IMR-90 (cell line): ENCODE data around the gene SLFNL1. TPM values are rescaled to one million over a fixed set of nuclear protein-coding genes. Genes with fewer than 3 reads are reported as not detected.
A peak's percentile ranks its signal among the peaks of the same experiment; 100 is the strongest.

Experiments
- ATAC-seq: fragments of 200-7000 bp; cut with Tn5 transposase; 2 replicates; pipeline ENCODE4 v1.9.1; 2020; ENCODE audit warnings: low read depth, mild to moderate bottlenecking, moderate library complexity
- BruUV-seq: library from RNA; stranded (reverse); fragments of 400-500 nt; replicated peaks from 2 replicates; lab custom pipeline; 2021; lab: Mats Ljungman, UMichigan
- CTCF ChIA-PET: fragments of 300-600 bp; formaldehyde crosslinking; extraction: SDS; loops from one replicate; lab custom pipeline; 2021; ENCODE audit warnings: antibody characterized with exemption; lab: Yijun Ruan, JAX
- POLR2A ChIA-PET: fragments of 300-600 bp; sonication (Branson Sonifier 250); formaldehyde crosslinking; loops from one replicate; lab custom pipeline; 2022; ENCODE audit warnings: antibody characterized with exemption; ENCODE audit not compliant: unreplicated experiment; lab: Charles Lee
- DNase-seq: peaks from one replicate; pipeline ENCODE4 v3.0.0; 2013
- H2AFZ ChIP-seq: replicated peaks from 2 replicates; pipeline ENCODE3; 2013; ENCODE audit warnings: low read length, mild to moderate bottlenecking; ENCODE audit not compliant: poor library complexity
- H2AK5ac ChIP-seq: 2 replicates; pipeline ENCODE4 v1.6.1; 2013; ENCODE audit warnings: low read depth, low read length, inconsistent platforms
- H2AK9ac ChIP-seq: replicated peaks from 2 replicates; pipeline ENCODE3; 2013; ENCODE audit warnings: mild to moderate bottlenecking, low read depth, low read length, moderate library complexity; ENCODE audit not compliant: poor library complexity
- H2BK120ac ChIP-seq: 2 replicates; pipeline ENCODE4 v1.6.1; 2013; ENCODE audit warnings: low read depth, low read length, inconsistent platforms
- H2BK15ac ChIP-seq: 3 replicates; pipeline ENCODE4 v1.6.1; 2013; ENCODE audit warnings: low read depth, low read length, inconsistent platforms
- H2BK20ac ChIP-seq: 2 replicates; pipeline ENCODE4 v1.6.1; 2013; ENCODE audit warnings: low read depth, mild to moderate bottlenecking, inconsistent platforms, low read length, moderate library complexity
- H2BK5ac ChIP-seq: 2 replicates; pipeline ENCODE4 v1.6.1; 2013; ENCODE audit warnings: mild to moderate bottlenecking, low read depth, low read length, inconsistent platforms; ENCODE audit not compliant: poor library complexity, severe bottlenecking
- H3K14ac ChIP-seq: replicated peaks from 2 replicates; pipeline ENCODE4 v1.6.1; 2013; ENCODE audit warnings: low read depth, low read length, inconsistent platforms
- H3K18ac ChIP-seq: 2 replicates; pipeline ENCODE4 v1.6.1; 2013; ENCODE audit warnings: low read depth, low read length, control low read depth
- H3K23ac ChIP-seq: 2 replicates; pipeline ENCODE4 v1.6.1; 2013; ENCODE audit warnings: low read depth, low read length, inconsistent platforms
- H3K27ac ChIP-seq: 2 replicates; pipeline ENCODE4 v1.5.1; 2013; ENCODE audit warnings: mild to moderate bottlenecking, control low read depth, low read length; ENCODE audit not compliant: insufficient read depth
- H3K27me3 ChIP-seq: 2 replicates; pipeline ENCODE4 v1.6.1; 2013; ENCODE audit warnings: low read length; ENCODE audit not compliant: control insufficient read depth, insufficient read depth
- H3K36me3 ChIP-seq: 2 replicates; pipeline ENCODE4 v1.6.1; 2013; ENCODE audit warnings: low read length, mixed read lengths; ENCODE audit not compliant: control insufficient read depth, insufficient read depth
- H3K4ac ChIP-seq: 2 replicates; pipeline ENCODE4 v1.6.1; 2013; ENCODE audit warnings: low read depth, low read length, inconsistent platforms
- H3K4me1 ChIP-seq: 2 replicates; pipeline ENCODE4 v1.6.1; 2013; ENCODE audit warnings: low read length, mixed read lengths; ENCODE audit not compliant: control insufficient read depth, insufficient read depth
- H3K4me2 ChIP-seq: 2 replicates; pipeline ENCODE4 v1.6.1; 2013; ENCODE audit warnings: low read depth, mild to moderate bottlenecking, control low read depth, low read length, moderate library complexity
- H3K4me3 ChIP-seq: 2 replicates; pipeline ENCODE4 v1.5.1; 2013; ENCODE audit warnings: low read depth, mild to moderate bottlenecking, control low read depth, low read length, moderate library complexity; ENCODE audit not compliant: insufficient read depth
- H3K56ac ChIP-seq: 2 replicates; pipeline ENCODE4 v1.6.1; 2013; ENCODE audit warnings: low read length, inconsistent platforms; ENCODE audit not compliant: insufficient read depth; ENCODE audit errors: extremely low read depth
- H3K79me1 ChIP-seq, 2 experiments: 2 replicates each; pipeline ENCODE4 v1.6.1; 2013; ENCODE audit warnings: low read length in 2 of 2, inconsistent platforms in 1 of 2, low read depth in 1 of 2
- H3K9ac ChIP-seq: 2 replicates; pipeline ENCODE4 v1.6.1; 2013; ENCODE audit warnings: low read depth, low read length, control low read depth
- H3K9me1 ChIP-seq: 2 replicates; pipeline ENCODE4 v1.6.1; 2013; ENCODE audit warnings: low read length, inconsistent platforms; ENCODE audit not compliant: insufficient read depth
- H3K9me3 ChIP-seq: 2 replicates; pipeline ENCODE4 v1.6.1; 2013; ENCODE audit warnings: low read length; ENCODE audit not compliant: control insufficient read depth, insufficient read depth
- H4K20me1 ChIP-seq: 2 replicates; pipeline ENCODE4 v1.6.1; 2013; ENCODE audit warnings: low read length, inconsistent platforms; ENCODE audit not compliant: insufficient read depth
- H4K5ac ChIP-seq: 2 replicates; pipeline ENCODE4 v1.6.1; 2013; ENCODE audit warnings: mild to moderate bottlenecking, low read depth, low read length, control low read depth
- H4K8ac ChIP-seq, 2 experiments: 2 replicates each; pipeline ENCODE4 v1.6.1; 2013; ENCODE audit warnings: low read depth in 2 of 2, low read length in 2 of 2, control low read depth in 1 of 2, inconsistent platforms in 1 of 2
- H4K91ac ChIP-seq: 2 replicates; pipeline ENCODE4 v1.6.1; 2013; ENCODE audit warnings: low read depth, low read length, inconsistent platforms; ENCODE audit not compliant: insufficient read depth
- CEBPB ChIP-seq: IDR thresholded peaks from 2 replicates; pipeline ENCODE4 v1.6.1; 2012; ENCODE audit warnings: low read depth, low read length, improper control_type of control experiment
- ELK1 ChIP-seq: fragments of 150-350 bp; IDR thresholded peaks from 2 replicates; pipeline ENCODE4 v1.6.1; 2016; ENCODE audit warnings: low read depth, mild to moderate bottlenecking, low read length, moderate library complexity, borderline replicate concordance
- RCOR1 ChIP-seq: IDR thresholded peaks from 2 replicates; pipeline ENCODE4 v1.6.1; 2012; ENCODE audit warnings: mild to moderate bottlenecking, low read length, improper control_type of control experiment; ENCODE audit not compliant: insufficient replicate concordance
- SMC3 ChIP-seq: fragments of 150-350 bp; IDR thresholded peaks from 2 replicates; pipeline ENCODE4 v1.6.1; 2016; ENCODE audit warnings: low read depth, mild to moderate bottlenecking, antibody characterized with exemption, low read length, moderate library complexity
- USF2 ChIP-seq: fragments of 150-350 bp; IDR thresholded peaks from 2 replicates; pipeline ENCODE4 v1.6.1; 2017; ENCODE audit warnings: mild to moderate bottlenecking, antibody characterized with exemption, low read length, low read depth
- WGBS, 2 experiments: methylation state at CpG; one replicate each; pipeline versions ENCODE4 v1.1.5 to v1.1.7; 2013; ENCODE audit warnings: missing lambda C conversion rate in 2 of 2; ENCODE audit not compliant: insufficient read length in 1 of 2; ENCODE audit errors: extremely low coverage in 2 of 2; 5-methylcytosine and 5-hydroxymethylcytosine counted together
- dilution Hi-C: fragments of 300-500 bp; cut with HindIII; formaldehyde crosslinking; loops from one replicate; pipeline ENCODE4 v1.14.3; 2018; ENCODE audit warnings: low sequenced_read_pairs; ENCODE audit not compliant: unreplicated experiment
- in situ Hi-C: fragments of 300-500 bp; cut with MboI; formaldehyde crosslinking; loops from 3 replicates; pipeline ENCODE4 v1.14.3; 2019; ENCODE audit warnings: low sequenced_read_pairs, inconsistent platforms, mixed read lengths
- intact Hi-C: fragments of 100-400 bp; cut with micrococcal nuclease; formaldehyde crosslinking; loops from 2 replicates; pipeline ENCODE4 v1.10.0; 2022
- polyA plus RNA-seq, 3 experiments: library from polyadenylated mRNA; depleted of rRNA; stranded (reverse); fragments of >200 nt; gene quantifications; 2 replicates each; pipeline ENCODE4 v1.2.3, GENCODE V29; 2012; ENCODE audit warnings: low replicate concordance in 1 of 3
- total RNA-seq: library from RNA; depleted of rRNA; stranded (reverse); fragments of >200 nt; gene quantifications from 2 replicates; pipeline ENCODE4 v1.2.3, GENCODE V29; 2012
- TF ChIP-seq, protein P1 (sequence below): conservative IDR thresholded peaks from 2 replicates; pipeline ENCODE4 v1.5.1; 2012; ENCODE audit warnings: mild to moderate bottlenecking, low read depth, low read length, improper control_type of control experiment

Gene SLFNL1
- total and polyA plus RNA-seq, 2 of the 4 experiments (the other 2 are of a cell fraction), result under 0.01 to 0.09 TPM

GRCh38 chr1:40981691-40982448 is 39.7 kb downstream of the SLFNL1 start:
- Histone ChIP-seq H3K79me1 (peaks cover 18 to 65% of the 10 kb centered on the region in 2 experiments), H2AK9ac (peak overlapping the region; percentile 22), H2AK5ac (peak overlapping the region; percentile 70; the same call in 1 of the 2 replicates), H2BK120ac (peak overlapping the region; percentile 63; the same call in 1 of the 2 replicates), H4K8ac (peak overlapping the region; percentile 45 to 66; a peak in 2 of 4 replicates), H3K56ac (peak overlapping the region; percentile 55; the same call in 1 of the 2 replicates), H3K4ac (peak overlapping the region; percentile 77), H3K18ac (peak overlapping the region; percentile 19; the same call in 1 of the 2 replicates), H4K20me1 (peaks cover 38% of the 10 kb centered on the region), H2BK20ac (peak overlapping the region; percentile 46; the same call in 1 of the 2 replicates), H3K4me3 (no peak overlapping the region), H4K5ac (peak overlapping the region; percentile 39), H3K23ac (peak overlapping the region; percentile 83), H3K14ac (peak overlapping the region; percentile 77), H2BK5ac (peak overlapping the region; percentile 42), H3K27me3 (no peaks in the 10 kb centered on the region), H3K9me3 (no peaks in the 10 kb centered on the region), H4K91ac (0 out of 2 replicates have a peak overlapping the region, but pooled peaks have one; percentile 25), H3K9ac (peak overlapping the region; percentile 5; the same call in 1 of the 2 replicates), H2BK15ac (peak overlapping the region; percentile 89; the same call in 2 of the 3 replicates), H2AFZ (no peak overlapping the region), H3K36me3 (peaks cover 10% of the 10 kb centered on the region), H3K27ac (peak overlapping the region; percentile 61; the same call in 1 of the 2 replicates), H3K4me1 (peaks cover 28% of the 10 kb centered on the region), H3K9me1 (peaks cover 19% of the 10 kb centered on the region), H3K4me2 (peak overlapping the region; percentile 90)
- in situ Hi-C loops (no loop called here), dilution Hi-C loops (no loop called here), intact Hi-C loops (no loop called here)
- DNase-seq, result no peak
- TF ChIP-seq ELK1, result no peak
- no peak for TF ChIP-seq USF2
- no peak for TF ChIP-seq RCOR1
- no peak for TF ChIP-seq CEBPB
- TF ChIP-seq SMC3, result no peak
- TF ChIP-seq, protein P1, sequence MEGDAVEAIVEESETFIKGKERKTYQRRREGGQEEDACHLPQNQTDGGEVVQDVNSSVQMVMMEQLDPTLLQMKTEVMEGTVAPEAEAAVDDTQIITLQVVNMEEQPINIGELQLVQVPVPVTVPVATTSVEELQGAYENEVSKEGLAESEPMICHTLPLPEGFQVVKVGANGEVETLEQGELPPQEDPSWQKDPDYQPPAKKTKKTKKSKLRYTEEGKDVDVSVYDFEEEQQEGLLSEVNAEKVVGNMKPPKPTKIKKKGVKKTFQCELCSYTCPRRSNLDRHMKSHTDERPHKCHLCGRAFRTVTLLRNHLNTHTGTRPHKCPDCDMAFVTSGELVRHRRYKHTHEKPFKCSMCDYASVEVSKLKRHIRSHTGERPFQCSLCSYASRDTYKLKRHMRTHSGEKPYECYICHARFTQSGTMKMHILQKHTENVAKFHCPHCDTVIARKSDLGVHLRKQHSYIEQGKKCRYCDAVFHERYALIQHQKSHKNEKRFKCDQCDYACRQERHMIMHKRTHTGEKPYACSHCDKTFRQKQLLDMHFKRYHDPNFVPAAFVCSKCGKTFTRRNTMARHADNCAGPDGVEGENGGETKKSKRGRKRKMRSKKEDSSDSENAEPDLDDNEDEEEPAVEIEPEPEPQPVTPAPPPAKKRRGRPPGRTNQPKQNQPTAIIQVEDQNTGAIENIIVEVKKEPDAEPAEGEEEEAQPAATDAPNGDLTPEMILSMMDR, result no peak
- no peak for ATAC-seq
- CTCF ChIA-PET, result no interaction called here
- no TSS peak for BruUV-seq
- WGBS, 2 experiments, result 50% methylated on average over 4 of the region's 14 CpGs; no CpG with 5 or more reads in 1 of the 2 experiments
- POLR2A ChIA-PET, result no interaction called here
